HG03469 (cell line): ENCODE results near the gene SMYD2.

Experiments
- ATAC-seq: cut with Tn5 transposase; IDR thresholded peaks from one replicate; pipeline ENCODE4 v1.9.1; 2021; ENCODE audit warnings: mild to moderate bottlenecking, moderate library complexity, moderate number of reproducible peaks; ENCODE audit not compliant: unreplicated experiment

The SMYD2 gene

GRCh38 chr1:214384373-214385079 is 103.6 kb downstream of the SMYD2 start:
- no peak for ATAC-seq

- no peak for ATAC-seq
Measured at GRCh38 chr1:214385428-214385827, 104.5 kb downstream of the SMYD2 start.

GRCh38 chr1:214386333-214386732 is 105.4 kb downstream of the SMYD2 start:
- ATAC-seq: no peak
